ENCODE data around the gene DNAJC4.
"Not testable (repeated sequence)": the region's sequence is repeated elsewhere in the genome, so short reads cannot be mapped to it uniquely, and the experiment has no call there.

The DNAJC4 gene

GRCh38 chr11:64239662-64240434 lies 9.5 kb downstream of the DNAJC4 start:
- H3K9me3 Mint-ChIP-seq: no peaks in the 10 kb centered on the region
- H3K4me1 Mint-ChIP-seq (ENCODE audit: low read depth): peaks cover 33% of the 10 kb centered on the region
- H3K4me3 Mint-ChIP-seq: peak overlapping the region; percentile 91
- H3K27me3 Mint-ChIP-seq (ENCODE audit: low read depth): no peaks in the 10 kb centered on the region
- peak overlapping the region; percentile 95 for H3K27ac Mint-ChIP-seq
- H3K36me3 Mint-ChIP-seq (ENCODE audit: low read depth): peaks cover 38% of the 10 kb centered on the region
- no peak for DNase-seq (ENCODE audit: low spot score)

- H3K9me3 Mint-ChIP-seq: no peaks in the 10 kb centered on the region
- peak within 1 kb of the TSS; percentile 91 for H3K4me3 Mint-ChIP-seq
- H3K27me3 Mint-ChIP-seq (ENCODE audit: low read depth): no peaks in the 10 kb centered on the region
- peaks cover 36% of the 10 kb centered on the region for H3K36me3 Mint-ChIP-seq (ENCODE audit: low read depth)
- DNase-seq (ENCODE audit: low spot score): peak; percentile 99
- H3K4me1 Mint-ChIP-seq (ENCODE audit: low read depth): peaks cover 26% of the 10 kb centered on the region
- H3K27ac Mint-ChIP-seq: peak within 1 kb of the TSS; percentile 95
Observed at GRCh38 chr11:64240435-64241240, 10.3 kb downstream of the DNAJC4 start, which contains the start of gene FKBP2. TSS of gene FKBP2 (plus strand) at chr11:64241095. CDS start at chr11:64242388, 1,293 bp downstream.

- Mint-ChIP-seq H3K9me3 (no peaks in the 10 kb centered on the region), H3K27me3 (ENCODE audit: low read depth) (no peaks in the 10 kb centered on the region), H3K27ac (peak overlapping the region; percentile 95), H3K4me1 (ENCODE audit: low read depth) (peaks cover 24% of the 10 kb centered on the region), H3K36me3 (ENCODE audit: low read depth) (peaks cover 36% of the 10 kb centered on the region), H3K4me3 (peak overlapping the region; percentile 91)
- peak; percentile 99 for DNase-seq (ENCODE audit: low spot score)
Observed at GRCh38 chr11:64241241-64241490, 10.8 kb downstream of the DNAJC4 start.

GRCh38 chr11:64241491-64242374 lies 11.4 kb downstream of the DNAJC4 start:
- H3K27me3 Mint-ChIP-seq (ENCODE audit: low read depth): no peaks in the 10 kb centered on the region
- no peak for DNase-seq (ENCODE audit: low spot score)
- H3K4me1 Mint-ChIP-seq (ENCODE audit: low read depth): peaks cover 24% of the 10 kb centered on the region

GRCh38 chr11:64243236-64243854 lies 13.0 kb downstream of the DNAJC4 start:
- peak overlapping the region; percentile 54 for H3K4me3 Mint-ChIP-seq

More at GRCh38 chr11:64241491-64242374, 11.4 kb downstream of the DNAJC4 start:
- Mint-ChIP-seq H3K9me3 (no peaks in the 10 kb centered on the region), H3K4me3 (peak overlapping the region; percentile 91), H3K36me3 (ENCODE audit: low read depth) (peaks cover 36% of the 10 kb centered on the region), H3K27ac (peak overlapping the region; percentile 95)

GRCh38 chr11:64244107-64244506 lies 13.8 kb downstream of the DNAJC4 start:
- Mint-ChIP-seq H3K4me3 (peak overlapping the region; percentile 54), H3K4me1 (ENCODE audit: low read depth) (peaks cover 26% of the 10 kb centered on the region), H3K27me3 (ENCODE audit: low read depth) (no peaks in the 10 kb centered on the region), H3K36me3 (ENCODE audit: low read depth) (peaks cover 23% of the 10 kb centered on the region), H3K27ac (peak overlapping the region; percentile 31), H3K9me3 (no peaks in the 10 kb centered on the region)
- no peak for DNase-seq (ENCODE audit: low spot score)

More at GRCh38 chr11:64243236-64243854, 13.0 kb downstream of the DNAJC4 start:
- Mint-ChIP-seq H3K4me1 (ENCODE audit: low read depth) (peaks cover 26% of the 10 kb centered on the region), H3K36me3 (ENCODE audit: low read depth) (peaks cover 26% of the 10 kb centered on the region), H3K27ac (peak overlapping the region; percentile 31), H3K9me3 (no peaks in the 10 kb centered on the region), H3K27me3 (ENCODE audit: low read depth) (no peaks in the 10 kb centered on the region)
- DNase-seq (ENCODE audit: low spot score): no peak

- H3K9me3 Mint-ChIP-seq: no peaks in the 10 kb centered on the region
- no peak for DNase-seq (ENCODE audit: low spot score)
- peaks cover 20% of the 10 kb centered on the region for H3K36me3 Mint-ChIP-seq (ENCODE audit: low read depth)
- peak overlapping the region; percentile 36 for H3K27ac Mint-ChIP-seq
- peaks cover 28% of the 10 kb centered on the region for H3K4me1 Mint-ChIP-seq (ENCODE audit: low read depth)
- no peaks in the 10 kb centered on the region for H3K27me3 Mint-ChIP-seq (ENCODE audit: low read depth)
- peak overlapping the region; percentile 91 for H3K4me3 Mint-ChIP-seq
Observed at GRCh38 chr11:64244966-64245365, 14.6 kb downstream of the DNAJC4 start.

- no peaks in the 10 kb centered on the region for H3K27me3 Mint-ChIP-seq (ENCODE audit: low read depth)
- no peak for DNase-seq (ENCODE audit: low spot score)
- H3K27ac Mint-ChIP-seq: peak overlapping the region; percentile 78
- H3K9me3 Mint-ChIP-seq: no peaks in the 10 kb centered on the region
- peak overlapping the region; percentile 91 for H3K4me3 Mint-ChIP-seq
- H3K4me1 Mint-ChIP-seq (ENCODE audit: low read depth): peaks cover 25% of the 10 kb centered on the region
- H3K36me3 Mint-ChIP-seq (ENCODE audit: low read depth): peaks cover 16% of the 10 kb centered on the region
Observed at GRCh38 chr11:64245401-64245796, 15.1 kb downstream of the DNAJC4 start.

GRCh38 chr11:64245797-64246620 lies 15.7 kb downstream of the DNAJC4 start:
- DNase-seq (ENCODE audit: low spot score): peak; percentile 75
- peaks cover 24% of the 10 kb centered on the region for H3K4me1 Mint-ChIP-seq (ENCODE audit: low read depth)
- H3K27ac Mint-ChIP-seq: peak overlapping the region; percentile 78
- H3K36me3 Mint-ChIP-seq (ENCODE audit: low read depth): peaks cover 15% of the 10 kb centered on the region
- no peaks in the 10 kb centered on the region for H3K9me3 Mint-ChIP-seq
- H3K27me3 Mint-ChIP-seq (ENCODE audit: low read depth): no peaks in the 10 kb centered on the region
- H3K4me3 Mint-ChIP-seq: peak overlapping the region; percentile 91

- Mint-ChIP-seq H3K36me3 (ENCODE audit: low read depth) (peaks cover 14% of the 10 kb centered on the region), H3K4me3 (peak overlapping the region; percentile 86), H3K4me1 (ENCODE audit: low read depth) (peaks cover 24% of the 10 kb centered on the region), H3K27ac (peak overlapping the region; percentile 80)
- not testable (repeated sequence) for H3K27me3 Mint-ChIP-seq (ENCODE audit: low read depth); H3K9me3 Mint-ChIP-seq; DNase-seq (ENCODE audit: low spot score)
Observed at GRCh38 chr11:64246621-64246870, 16.2 kb downstream of the DNAJC4 start.

GRCh38 chr11:64246871-64247728 lies 16.8 kb downstream of the DNAJC4 start, which contains the start of gene PPP1R14B:
TSS of gene PPP1R14B (minus strand) at chr11:64246943. CDS start at chr11:64246673, 270 bp downstream.
- DNase-seq (ENCODE audit: low spot score): peak; percentile 86
- Mint-ChIP-seq H3K36me3 (ENCODE audit: low read depth) (peaks cover 14% of the 10 kb centered on the region), H3K4me1 (ENCODE audit: low read depth) (peaks cover 27% of the 10 kb centered on the region), H3K27me3 (ENCODE audit: low read depth) (no peaks in the 10 kb centered on the region), H3K4me3 (peak within 1 kb of the TSS; percentile 91), H3K27ac (peak within 1 kb of the TSS; percentile 80), H3K9me3 (no peaks in the 10 kb centered on the region)
